Measurements from ENCODE around the gene TMEM8B.
"Not testable (repeated sequence)": the region's sequence is repeated elsewhere in the genome, so short reads cannot be mapped to it uniquely, and the experiment has no call there.

TMEM8B gene

GRCh38 chr9:35912791-35913400, 83.9 kb downstream of the TMEM8B start:
- no peak for DNase-seq (ENCODE audit: low spot score)
- Histone ChIP-seq H3K27ac (peak overlapping the region in 1 of 2 donors; percentile 66), H3K4me3 (peak overlapping the region; percentile 2)
- no peak for TF ChIP-seq CTCF (IDR thresholded peaks at IDR 0.05)

- H3K4me3 ChIP-seq; DNase-seq (ENCODE audit: low spot score): not testable (repeated sequence)
- H3K27ac ChIP-seq: peak overlapping the region in 1 of 2 donors; percentile 66
These were observed 84.4 kb downstream of the TMEM8B start for GRCh38 chr9:35913429-35913828.

GRCh38 chr9:35914301-35914807, 85.3 kb downstream of the TMEM8B start:
- TF ChIP-seq CTCF (IDR thresholded peaks at IDR 0.05): no peak
- Histone ChIP-seq H3K4me3 (no peak overlapping the region), H3K27ac (peak overlapping the region; percentile 32 to 79)
- peak; percentile 79 for DNase-seq (ENCODE audit: low spot score)
